HEK293T (cell line): ENCODE results near the gene SHANK1.

Experiments
- ARNT ChIP-seq: fragments of 450-650 bp; IDR thresholded peaks from 2 replicates; pipeline ENCODE4 v1.6.1; 2017; ENCODE audit warnings: mild to moderate bottlenecking
- BHLHE40 ChIP-seq: fragments of 450-650 bp; IDR thresholded peaks from 2 replicates; pipeline ENCODE4 v1.6.1; 2016; ENCODE audit warnings: mild to moderate bottlenecking, moderate library complexity, borderline replicate concordance
- FOXM1 ChIP-seq: fragments of 450-650 bp; IDR thresholded peaks from 2 replicates; pipeline ENCODE4 v1.6.1; 2017; ENCODE audit warnings: mild to moderate bottlenecking, borderline replicate concordance
- L3MBTL2 ChIP-seq: fragments of 450-650 bp; conservative IDR thresholded peaks from 2 replicates; pipeline ENCODE4 v1.6.1; 2016; ENCODE audit warnings: mild to moderate bottlenecking
- ZNF384 ChIP-seq: fragments of 450-650 bp; IDR thresholded peaks from 2 replicates; pipeline ENCODE4 v1.6.1; 2016

DNA sequence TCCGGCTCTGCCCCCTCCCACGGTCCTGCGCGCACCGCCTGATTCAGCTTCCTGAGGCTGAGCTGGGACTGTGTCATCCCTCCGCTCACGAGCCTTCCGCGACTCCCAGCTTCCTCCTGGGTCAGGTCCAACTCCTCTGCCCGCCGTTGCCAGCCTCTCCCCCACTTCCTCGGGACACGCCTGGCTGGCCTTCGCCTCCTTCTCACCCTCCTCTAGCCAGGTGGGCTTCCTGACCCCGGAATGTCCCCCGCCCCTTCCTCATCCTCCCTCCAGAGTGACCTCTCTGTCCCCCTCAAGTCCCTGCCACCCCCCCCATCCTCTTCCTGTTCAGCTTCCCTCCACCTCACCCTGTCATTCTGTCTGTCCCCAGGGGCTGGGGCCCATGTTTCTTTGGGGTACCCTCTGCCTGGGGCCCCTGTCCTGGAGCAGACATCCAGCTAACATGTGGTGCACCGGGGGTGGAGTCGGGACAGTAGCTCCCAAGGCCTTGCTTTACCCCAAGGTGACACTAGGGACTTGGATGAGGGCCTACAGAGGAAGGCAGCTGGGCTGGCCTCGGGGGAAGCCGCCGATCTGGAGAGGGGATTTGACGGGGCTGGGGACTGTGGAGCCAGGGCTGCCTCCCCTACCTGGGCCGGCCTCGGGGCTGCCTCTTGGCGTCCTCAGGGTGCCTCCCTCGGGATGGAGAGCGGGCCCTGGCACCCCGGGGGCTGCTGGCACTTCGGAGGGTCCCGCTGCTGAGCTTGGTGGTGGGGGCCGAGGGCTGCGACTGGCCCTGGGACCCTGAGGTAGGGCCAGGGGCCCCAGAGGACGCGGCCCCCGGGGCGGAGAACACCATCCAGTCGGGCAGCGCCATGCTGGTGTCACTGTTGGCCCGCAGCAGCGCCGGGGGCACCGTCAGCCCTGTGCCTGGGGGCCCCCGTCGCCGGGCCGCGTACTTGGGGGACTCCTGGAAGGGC is 16.5 kb downstream of the SHANK1 start:
- TF ChIP-seq FOXM1, result no peak
- no peak for TF ChIP-seq BHLHE40
- TF ChIP-seq ZNF384, result no peak
- no peak for TF ChIP-seq L3MBTL2
- no peak for TF ChIP-seq ARNT
